Esophagus muscularis mucosa (tissue), 3 donors: ENCODE data around the gene CUX1.

Experiments used
- CTCF ChIP-seq, 3 experiments: fragments of 200-600 bp in 2 of 3; fragments of 450-650 bp in 1 of 3; sonication (generic) in 2 of 3; IDR thresholded peaks; one replicate each; pipeline ENCODE4 v1.5.1; 2017 to 2019; ENCODE audit warnings: antibody characterized with exemption in 3 of 3, mild to moderate bottlenecking in 2 of 3, moderate library complexity in 1 of 3
- POLR2A ChIP-seq: fragments of 450-650 bp; IDR thresholded peaks from one replicate; pipeline ENCODE4 v1.6.1; 2017; ENCODE audit warnings: antibody characterized with exemption, moderate library complexity, mild to moderate bottlenecking, low read depth

- TF ChIP-seq CTCF (IDR thresholded peaks at IDR 0.05) = no peak
- TF ChIP-seq POLR2A = no peak
Observed at GRCh38 chr7:102044984-102045673, 227.7 kb downstream of the CUX1 start.
